ENCODE measurements around the gene UNC80.
A peak's percentile ranks its signal among the peaks of the same experiment; 100 is the strongest.

The UNC80 gene

DNA sequence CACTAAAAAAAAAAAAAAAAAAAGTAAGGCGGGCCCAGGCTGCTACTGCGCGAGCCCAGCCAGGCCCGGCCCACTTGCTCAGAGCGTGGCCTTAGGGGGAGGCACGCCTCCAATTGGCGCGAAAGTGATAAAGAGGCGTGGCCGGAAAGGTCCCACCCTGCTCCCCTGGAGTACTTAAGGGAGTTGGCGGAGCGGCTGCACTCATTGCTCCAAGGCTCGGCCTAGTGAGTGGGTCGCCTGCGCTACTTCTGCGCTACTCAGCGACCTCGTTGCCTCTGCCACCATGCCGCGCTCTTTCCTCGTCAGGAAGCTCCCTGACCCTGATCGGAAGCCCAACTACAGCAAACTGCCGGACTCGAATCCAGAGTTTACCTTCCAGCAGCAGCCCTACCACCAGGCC lies 36.9 kb downstream of the UNC80 start:
- DNase-seq, result no peak

DNA sequence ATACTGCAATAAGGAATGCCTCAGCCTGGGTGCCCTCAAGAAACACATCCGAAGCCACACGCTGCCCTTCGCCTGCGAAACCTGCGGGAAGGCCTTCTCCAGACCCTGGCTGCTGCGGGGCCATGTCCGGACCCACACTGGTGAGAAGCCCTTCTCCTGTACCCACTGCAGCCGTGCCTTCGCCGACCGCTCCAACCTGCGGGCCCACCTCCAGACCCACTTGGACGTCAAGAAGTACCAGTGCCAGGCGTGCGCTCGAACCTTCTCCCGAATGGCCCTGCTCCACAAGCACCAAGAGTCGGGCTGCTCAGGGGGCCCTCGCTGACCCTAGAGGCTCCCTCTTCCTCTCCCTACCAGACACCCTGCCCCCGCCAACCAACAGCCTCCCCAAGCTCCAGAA lies 37.6 kb downstream of the UNC80 start:
- no peak for DNase-seq

DNA sequence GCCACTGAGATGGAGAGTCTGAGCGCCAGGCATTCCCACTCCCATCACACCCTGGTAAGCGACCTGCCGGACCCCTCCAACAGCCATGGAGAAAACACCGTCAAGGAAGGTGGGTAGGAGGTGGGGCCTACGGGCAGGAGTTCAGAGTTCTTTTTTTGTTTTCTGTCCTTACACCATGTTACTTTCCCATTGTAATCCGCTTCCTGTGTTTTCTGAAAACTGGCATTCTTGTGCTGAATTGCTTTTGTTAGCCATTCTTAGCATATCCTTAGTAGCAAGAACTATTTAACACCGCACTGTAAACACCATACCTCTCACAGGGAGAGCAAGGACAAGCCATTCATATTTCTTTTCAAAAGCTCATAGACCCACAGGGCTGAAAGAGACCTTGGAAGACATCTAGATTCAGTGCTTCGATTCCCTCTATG lies 46.2 kb downstream of the UNC80 start:
- no peak for DNase-seq

DNA sequence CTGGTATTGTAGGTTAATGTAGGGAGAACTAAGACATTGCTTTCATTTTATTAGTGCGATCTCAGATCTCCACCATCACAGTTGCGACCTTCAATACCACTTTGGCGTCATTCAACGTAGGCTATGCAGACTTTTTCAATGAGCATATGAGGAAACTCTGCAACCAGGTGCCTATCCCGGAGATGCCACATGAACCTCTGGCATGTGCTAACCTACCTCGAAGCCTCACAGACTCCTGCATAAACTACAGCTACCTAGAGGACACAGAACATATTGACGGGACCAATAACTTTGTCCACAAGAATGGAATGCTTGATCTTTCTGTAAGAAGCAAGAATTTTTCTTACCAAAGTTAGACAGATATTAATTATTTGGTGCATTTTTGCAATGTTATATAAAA lies 47.3 kb downstream of the UNC80 start:
- DNase-seq, result no peak

DNA sequence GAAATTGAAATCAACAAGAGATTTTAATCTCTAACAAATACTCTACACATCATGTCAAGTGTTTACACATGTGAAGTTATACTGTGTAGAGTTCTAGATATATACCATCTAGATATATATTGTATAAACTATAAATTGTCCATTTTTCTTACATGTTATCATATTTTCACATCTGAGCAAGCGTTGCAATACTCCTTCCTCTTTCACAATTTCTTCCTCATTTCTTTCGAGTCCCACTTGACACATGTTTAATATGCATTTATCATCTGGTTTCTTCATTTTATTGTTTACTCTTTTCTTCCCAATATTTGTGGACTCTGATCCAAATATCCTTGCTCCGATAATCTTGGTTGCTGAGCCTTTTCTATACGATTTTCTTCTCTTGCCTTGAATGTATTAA lies 50.2 kb downstream of the UNC80 start:
- peak; percentile 67 to 74 for DNase-seq

DNA sequence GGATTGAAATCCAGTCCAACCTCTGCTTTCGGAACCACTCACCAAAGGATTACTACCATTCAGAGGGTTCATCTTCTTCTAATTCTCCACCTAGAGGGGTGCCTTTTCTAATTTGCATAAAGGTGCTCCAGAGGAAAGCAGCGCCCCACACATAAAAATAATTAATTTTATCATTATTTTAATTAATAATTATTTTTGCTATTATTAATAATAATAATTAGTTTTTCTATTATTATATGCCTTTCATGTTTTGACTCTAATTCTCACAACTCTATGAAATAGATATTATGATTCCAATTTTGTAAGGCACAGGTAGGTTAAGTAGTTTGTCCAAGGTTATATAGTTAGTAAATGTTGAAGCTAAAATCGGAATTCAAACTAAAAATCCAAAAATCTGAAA lies 51.9 kb downstream of the UNC80 start:
- DNase-seq, result no peak

DNA sequence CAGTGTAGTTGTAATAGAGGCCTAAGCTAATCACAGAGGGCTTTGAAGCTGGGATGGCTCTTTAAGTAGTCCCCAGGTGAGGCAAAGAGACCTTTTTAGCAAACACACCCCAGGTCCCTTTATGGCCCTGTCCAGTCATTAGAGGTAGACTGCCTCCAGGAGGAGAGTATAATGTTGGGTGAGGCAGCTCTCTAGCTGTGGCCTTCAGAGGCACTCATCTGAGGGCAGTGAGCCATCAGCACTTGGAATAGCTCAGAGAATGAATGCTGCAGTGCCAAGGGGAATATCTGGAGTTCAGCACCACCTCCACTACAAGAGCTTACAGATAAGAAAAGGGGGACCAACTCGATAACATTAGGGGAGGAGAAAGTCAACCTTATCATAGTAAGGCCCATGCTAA lies 52.8 kb downstream of the UNC80 start:
- no peak for DNase-seq

DNA sequence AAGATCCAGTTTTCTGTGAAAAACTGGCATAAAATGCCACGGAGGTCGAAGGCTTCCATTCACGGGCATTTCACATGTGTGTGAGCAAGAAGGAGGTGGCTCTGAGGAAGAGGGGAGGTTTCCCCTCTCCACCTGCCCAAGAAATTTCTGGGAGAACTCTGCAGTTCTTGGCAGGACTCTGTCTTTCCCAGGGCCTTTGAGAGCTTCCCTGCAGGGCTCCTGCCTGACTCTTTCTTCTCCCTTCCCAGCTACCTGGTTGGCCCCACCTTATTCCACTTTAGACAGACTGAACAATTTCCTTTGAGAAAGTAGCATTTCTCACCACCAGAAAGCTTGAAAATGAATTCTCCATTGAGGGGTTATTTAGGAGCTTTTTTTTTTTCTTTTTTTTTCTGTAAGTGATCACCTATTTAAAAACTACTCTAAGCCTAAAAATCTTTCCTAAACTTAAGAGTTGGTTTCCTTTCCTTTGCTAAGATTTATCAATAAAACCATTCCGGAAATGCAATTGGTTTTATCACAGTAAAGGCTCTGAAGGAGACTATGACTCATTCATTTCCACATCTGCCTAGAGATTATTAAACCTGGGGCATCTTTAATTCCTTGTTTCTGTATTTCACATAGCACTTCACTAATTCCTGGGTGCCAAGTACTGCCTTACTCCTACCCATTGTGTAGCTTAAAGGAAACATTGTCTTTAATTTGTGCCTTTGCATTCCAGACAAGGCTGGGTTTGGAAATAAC lies 59.3 kb downstream of the UNC80 start:
- no peak for DNase-seq

DNA sequence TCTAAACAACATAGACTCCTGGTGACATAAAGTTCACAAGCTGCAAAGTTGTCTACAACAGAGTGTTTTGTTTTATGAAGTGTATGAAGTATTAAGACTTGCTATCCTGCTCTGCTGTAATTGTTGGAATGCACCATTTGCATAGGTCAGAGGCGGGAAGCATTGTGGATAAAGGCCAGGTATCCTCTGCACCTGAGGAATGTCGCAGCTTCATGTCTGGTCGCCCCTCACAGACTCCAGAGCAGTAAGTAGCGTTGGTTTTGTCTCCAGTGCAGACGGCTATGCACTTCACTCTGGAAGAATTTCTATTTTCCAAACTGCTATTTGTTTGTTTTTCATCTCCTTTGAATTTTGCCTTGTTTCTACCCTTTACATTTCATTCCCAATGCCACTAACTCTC lies 63.1 kb downstream of the UNC80 start:
- no peak for DNase-seq

DNA sequence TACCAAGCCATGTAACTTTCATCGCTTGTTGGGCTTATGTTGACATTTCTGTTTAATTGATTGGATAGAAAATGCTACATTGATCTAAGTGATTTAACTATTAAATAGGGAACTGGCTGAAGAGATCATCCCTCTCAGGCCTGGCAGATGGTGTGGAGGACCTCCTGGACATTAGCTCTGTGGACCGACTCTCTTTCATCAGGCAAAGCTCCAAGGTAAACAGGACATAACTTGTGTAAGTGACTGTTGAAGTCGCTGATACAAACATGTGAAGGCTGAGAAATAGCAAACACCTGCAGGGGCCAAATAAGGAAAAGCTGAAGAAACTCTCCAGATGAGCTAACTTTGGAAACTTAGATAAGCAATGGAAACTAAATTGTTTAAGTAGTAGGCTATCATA lies 68.8 kb downstream of the UNC80 start:
- DNase-seq, result no peak

DNA sequence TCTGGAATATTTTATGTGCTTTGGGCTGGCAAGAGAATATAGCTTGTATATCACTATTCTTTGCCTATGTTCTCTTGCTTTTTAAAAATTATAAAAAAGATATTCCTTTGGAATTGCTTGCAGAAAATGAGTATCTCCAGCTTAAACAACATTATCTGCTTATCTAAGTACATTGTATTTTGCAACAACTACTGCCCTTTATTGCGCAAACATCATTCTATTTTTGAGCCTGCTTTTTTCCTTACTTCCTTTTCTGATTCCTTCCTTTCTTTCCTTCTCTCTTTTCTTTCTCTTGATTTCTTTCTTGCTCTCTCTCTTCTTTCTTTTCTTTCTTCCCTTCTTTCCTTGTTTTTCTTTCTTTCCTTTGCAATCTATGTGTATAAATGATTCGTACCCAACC lies 74.0 kb downstream of the UNC80 start:
- DNase-seq, result peak; percentile 15 to 33

DNA sequence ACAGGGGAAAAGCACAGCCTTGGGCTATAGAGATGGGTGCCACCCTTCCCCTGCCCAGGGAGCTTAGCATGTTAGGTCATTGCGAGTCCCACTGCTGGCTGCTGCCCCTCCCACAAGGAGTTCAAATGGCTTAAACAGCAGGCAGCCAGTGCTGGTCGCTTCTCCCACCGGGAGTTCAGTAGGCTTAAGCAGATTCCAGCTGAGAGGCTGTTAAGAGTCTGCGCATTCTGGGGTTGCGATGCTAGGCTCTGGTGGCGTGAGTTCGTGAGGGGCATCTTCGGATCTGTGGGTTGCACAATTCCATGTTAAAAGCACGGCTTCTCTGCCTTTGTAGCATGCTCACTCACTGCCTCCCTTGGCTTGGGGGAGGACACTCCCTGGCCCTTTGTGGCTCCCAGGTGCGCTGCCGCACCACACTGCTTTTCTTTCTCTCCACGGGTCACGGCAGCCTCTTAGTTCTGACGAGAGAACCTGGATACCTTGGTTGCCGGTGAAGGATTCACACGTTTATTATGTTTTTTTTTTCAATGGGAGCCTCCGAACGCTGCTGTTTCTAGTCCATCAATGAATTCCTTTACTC lies 93.2 kb downstream of the UNC80 start:
- DNase-seq, result no peak

DNA sequence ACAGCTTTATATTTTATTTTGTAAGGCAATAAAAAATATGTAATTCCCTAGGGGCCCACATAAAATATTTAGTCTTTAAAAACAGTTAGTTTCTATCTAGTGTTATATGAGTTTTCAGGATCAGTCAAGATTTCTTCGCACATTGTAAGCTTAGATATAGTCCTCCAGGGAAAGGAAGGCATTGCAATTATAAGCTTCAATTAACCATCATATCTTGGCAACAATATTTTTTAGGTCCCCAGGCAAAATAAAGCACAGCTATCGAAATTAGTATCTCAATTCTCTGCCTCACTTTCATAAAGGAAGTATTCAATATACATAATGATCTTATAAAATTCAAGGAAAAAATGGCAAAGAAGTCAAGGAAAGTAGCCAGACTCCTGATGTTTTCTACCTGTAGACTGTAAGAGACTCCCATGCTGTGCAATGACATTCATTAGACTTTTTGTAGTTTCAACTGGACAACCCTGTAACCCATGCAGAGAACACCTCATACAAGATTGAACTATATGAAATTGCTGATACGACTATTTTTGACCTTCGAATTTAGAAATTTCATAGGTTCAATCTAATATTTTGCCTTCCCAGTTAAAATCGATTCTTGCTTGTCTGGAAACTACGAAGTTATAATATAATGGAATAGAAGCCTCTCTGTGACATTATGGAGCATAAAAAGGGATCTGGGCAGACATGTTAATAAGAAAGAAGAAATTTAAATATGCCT lies 96.8 kb downstream of the UNC80 start:
- no peak for DNase-seq

DNA sequence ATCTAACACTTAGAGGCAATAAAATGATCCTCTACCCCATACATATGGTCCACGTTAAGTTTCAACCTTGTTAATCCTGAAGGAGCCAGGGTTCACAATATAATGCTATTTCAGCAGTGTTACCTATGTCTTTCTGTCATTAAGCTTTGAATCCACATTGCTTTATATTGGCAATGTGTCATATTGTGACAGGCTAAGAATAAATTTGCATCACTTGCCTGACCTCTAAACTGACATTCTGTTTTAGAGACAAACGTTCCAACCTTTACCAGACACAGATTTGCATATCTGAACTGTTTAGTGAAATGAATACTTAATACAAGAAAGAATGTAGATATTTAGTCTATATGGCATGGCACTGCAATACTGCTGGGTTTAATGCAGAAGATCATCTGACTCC lies 98.4 kb downstream of the UNC80 start:
- DNase-seq, result no peak

DNA sequence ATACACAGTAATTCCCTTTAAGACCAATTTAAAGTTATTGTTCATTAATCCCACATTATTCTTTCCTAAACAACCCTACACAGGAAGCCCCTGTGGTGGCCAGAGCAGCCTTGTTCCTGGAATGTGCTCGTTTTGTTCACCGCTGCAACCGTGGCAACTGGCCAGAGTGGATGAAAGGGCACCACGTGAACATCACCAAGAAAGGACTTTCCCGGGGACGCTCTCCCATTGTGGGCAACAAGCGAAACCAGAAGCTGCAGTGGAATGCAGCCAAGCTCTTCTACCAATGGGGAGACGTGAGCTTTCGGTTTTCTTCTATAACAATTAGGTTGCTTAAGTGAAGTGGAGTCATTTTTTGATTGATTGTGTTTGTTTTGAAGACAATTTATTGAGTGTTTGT lies 101.0 kb downstream of the UNC80 start:
- no peak for DNase-seq

DNA sequence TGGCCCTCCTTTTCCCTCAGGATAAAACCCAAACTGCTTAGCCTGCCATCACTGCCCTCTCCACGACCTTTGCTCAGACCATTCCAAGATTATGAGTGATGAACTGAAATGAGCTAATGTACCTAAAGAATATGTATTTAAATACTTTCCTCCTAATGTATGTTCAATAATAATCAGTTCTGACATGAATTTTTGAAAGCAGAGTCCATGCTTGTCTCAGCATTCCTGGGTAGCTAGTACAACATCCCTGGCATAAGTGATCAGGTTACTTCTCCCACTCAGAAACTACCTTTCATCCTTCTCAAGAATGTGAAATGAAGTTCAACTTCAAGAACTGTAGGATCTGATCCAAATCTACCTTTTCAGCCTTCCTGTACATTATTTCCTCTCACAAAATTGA lies 103.6 kb downstream of the UNC80 start:
- DNase-seq, result no peak

DNA sequence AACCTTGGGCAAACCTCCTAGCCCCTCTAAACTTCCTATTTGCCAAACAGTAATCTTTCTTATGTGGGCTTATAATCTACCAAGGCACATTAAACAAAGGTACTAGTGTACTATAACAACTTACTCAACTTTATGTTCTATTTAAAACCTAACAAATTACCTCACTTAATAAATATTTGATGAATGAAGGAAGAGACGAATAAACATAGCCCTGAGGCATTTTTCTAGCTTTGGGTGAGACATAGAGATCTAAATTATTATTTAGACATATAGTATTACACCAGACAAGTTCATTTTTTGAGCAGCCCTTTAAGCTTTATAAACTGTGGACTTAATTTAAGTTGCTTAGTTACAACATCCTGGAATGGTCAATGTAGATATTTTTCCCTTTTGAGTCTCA lies 104.6 kb downstream of the UNC80 start:
- no peak for DNase-seq

DNA sequence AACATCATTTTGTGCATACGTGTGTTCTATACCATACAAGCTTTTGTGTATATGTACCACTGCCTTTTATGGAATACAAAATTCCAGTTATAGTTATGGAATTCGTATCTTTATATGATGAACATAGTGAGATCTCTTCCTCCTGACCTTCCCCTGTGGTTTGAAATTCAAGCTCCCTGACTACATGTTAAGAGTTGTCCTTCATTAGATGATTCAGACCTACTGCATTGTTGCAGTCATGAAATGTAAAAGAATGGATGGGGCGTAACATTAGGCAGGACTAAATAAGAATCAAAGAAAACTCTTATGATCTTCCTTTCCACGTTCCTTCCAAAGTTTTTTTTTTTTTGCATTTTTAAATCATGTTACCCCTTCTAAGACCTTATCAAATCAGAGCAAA lies 107.1 kb downstream of the UNC80 start:
- DNase-seq, result no peak

DNA sequence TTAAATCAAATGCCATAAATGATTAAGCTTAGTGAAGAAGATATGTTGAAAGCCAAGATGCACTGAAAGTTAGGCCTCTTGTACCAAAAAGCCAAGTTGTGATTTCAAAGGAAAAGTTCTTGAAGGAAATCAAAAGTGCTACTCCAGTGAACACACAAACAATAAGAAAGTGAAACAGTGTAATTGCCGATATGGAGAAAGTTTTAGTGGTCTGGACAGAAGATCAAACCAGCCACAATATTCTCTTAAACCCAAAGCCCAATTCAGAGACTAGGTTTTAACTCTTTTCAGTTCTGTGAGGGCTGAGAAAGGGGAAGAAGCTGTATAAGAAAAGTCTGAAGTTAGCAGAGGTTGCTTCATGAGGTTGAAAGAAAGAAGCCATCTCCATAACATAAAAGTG lies 129.0 kb downstream of the UNC80 start:
- no peak for DNase-seq

DNA sequence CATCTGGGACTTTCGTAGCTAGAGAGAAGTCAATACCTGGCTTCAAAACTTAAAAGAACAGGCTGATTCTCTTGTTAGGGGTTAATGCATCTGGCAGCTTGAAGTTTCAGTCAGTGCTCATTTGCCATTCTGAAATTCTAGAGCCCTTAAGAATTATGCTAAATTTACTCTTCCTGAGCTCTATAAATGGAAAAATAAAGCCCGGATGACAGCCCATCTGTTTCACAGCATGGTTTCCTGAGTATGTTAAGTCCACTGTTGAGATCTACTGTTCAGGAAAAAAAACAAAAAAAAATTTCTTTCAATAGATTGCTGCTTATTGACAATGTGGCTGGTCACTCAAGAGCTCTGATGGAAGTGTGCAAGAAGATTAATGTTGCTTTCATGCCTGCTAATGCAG lies 129.5 kb downstream of the UNC80 start:
- no peak for DNase-seq

DNA sequence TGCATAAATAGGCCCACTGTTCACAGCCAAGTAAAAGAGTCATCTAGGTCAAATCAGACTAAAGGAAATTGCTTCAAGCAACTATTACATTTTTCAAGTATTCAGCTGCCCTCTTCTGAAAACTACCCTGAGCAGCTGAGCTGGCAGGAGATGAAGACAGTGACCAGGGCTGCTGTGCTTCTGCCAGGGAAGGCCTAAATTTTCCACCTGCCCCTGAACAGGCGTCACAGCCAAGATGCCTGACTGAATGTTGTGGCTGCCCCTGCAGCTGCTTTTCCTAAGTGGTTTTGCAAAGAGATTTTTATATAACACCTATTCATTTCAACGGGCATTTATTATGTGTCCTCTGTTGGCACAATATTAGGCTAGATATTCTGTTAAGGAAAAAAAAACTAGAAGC lies 134.1 kb downstream of the UNC80 start:
- no peak for DNase-seq

DNA sequence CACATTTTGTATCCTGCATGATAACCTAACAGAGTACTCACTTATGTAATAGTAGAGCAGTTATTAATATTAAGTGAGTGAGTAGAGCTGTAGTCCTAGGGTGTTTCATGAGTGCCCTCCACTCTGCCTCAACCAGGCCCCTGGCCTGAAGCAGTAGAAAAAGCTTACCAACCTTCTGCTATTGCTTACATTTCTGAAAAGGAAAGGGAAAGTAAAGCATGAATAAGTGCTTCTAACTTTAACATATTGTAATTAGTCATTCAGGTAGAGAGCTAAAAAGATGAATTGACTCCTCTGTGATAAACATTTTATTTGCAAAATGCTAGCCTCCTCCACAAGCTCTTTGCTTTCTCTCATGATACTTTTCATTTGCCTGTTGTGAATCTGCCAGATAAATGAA lies 136.1 kb downstream of the UNC80 start:
- DNase-seq, result no peak

DNA sequence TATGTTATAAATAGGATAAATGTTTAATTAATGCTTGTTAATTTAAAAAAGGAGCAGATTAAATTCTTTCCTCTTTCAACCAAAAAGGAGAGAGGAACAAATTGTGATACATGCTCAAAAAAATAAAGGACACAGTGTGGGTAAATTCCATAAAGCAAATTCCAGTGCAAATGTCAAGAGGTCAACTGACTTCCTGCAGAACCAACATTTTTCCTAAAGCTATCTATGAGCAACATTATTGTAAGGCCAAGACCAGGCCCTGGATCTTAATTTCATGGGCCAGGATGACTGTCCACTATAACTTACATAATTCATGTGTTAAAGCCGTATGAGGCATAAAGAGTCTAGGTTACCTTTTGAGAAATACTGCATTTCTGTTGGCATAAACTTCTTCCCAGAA lies 136.9 kb downstream of the UNC80 start:
- no peak for DNase-seq

DNA sequence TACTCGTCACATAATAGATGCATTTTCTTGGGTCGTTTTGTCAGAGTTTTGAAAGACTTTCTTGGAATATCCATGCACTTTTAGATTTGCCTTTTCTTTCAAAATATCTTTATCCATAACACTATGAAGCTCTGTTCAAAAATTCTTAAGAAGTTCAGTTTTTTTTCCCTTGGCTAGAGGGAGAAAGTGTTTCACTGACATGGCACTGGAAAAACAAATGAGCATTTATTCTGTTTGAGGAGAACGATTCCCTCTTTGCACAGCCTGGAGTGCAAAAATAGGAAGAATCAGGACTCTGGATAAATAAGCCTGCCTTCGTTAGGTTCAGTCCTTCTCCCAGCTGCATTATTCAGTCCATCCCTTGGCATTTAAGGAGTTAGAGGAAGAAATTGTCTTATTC lies 139.9 kb downstream of the UNC80 start:
- no peak for DNase-seq
